CD8-positive, alpha-beta memory T cell (primary cell): ENCODE data around the gene UBE2J2. TPM values are rescaled to one million over a fixed set of nuclear protein-coding genes. Genes with fewer than 3 reads are reported as not detected.

Source experiments
- CTCF ChIA-PET: fragments of 350-600 bp; sonication (Branson Sonifier 250); formaldehyde crosslinking; loops from one replicate; lab custom pipeline; 2021; ENCODE audit warnings: antibody characterized with exemption; lab: Charles Lee
- POLR2A ChIA-PET: fragments of 350-600 bp; sonication (Branson Sonifier 250); formaldehyde crosslinking; loops from one replicate; lab custom pipeline; 2021; ENCODE audit warnings: antibody characterized with exemption; lab: Charles Lee
- DNase-seq, 5 donors: peaks; one replicate each; pipeline versions ENCODE4 v3.0.0 to v3.0.0-alpha.2; 2020 to 2022; ENCODE audit warnings: mixed read lengths in 1 of 5
- H3K27ac ChIP-seq: one replicate; pipeline ENCODE4 v1.7.0; 2013; ENCODE audit warnings: low read depth, mild to moderate bottlenecking, low read length, moderate library complexity
- H3K27me3 ChIP-seq: 2 replicates; pipeline ENCODE4 v1.7.0; 2013; ENCODE audit warnings: low read length, mild to moderate bottlenecking; ENCODE audit not compliant: insufficient read depth, poor library complexity, severe bottlenecking
- H3K36me3 ChIP-seq: 2 replicates; pipeline ENCODE4 v1.7.0; 2013; ENCODE audit warnings: mild to moderate bottlenecking, low read length, moderate library complexity; ENCODE audit not compliant: insufficient read depth
- H3K4me1 ChIP-seq: 2 replicates; pipeline ENCODE4 v1.7.0; 2013; ENCODE audit warnings: mild to moderate bottlenecking, low read length, moderate library complexity; ENCODE audit not compliant: insufficient read depth
- H3K4me3 ChIP-seq: 2 replicates; pipeline ENCODE4 v1.7.0; 2013; ENCODE audit warnings: mild to moderate bottlenecking, low read length
- H3K9me3 ChIP-seq: 2 replicates; pipeline ENCODE4 v1.7.0; 2013; ENCODE audit warnings: mild to moderate bottlenecking, low read length
- H3K27ac Mint-ChIP-seq, 8 donors: one replicate each; pipeline ENCODE4 v1.8.0; 2020 to 2021; ENCODE audit warnings: mixed read lengths in 8 of 8, mild to moderate bottlenecking in 6 of 8, inconsistent platforms in 3 of 8, moderate library complexity in 3 of 8
- H3K27me3 Mint-ChIP-seq, 2 donors: one replicate each; pipeline ENCODE4 v1.8.0; 2020 to 2021; ENCODE audit warnings: mixed read lengths in 2 of 2, mild to moderate bottlenecking in 1 of 2, moderate library complexity in 1 of 2
- H3K36me3 Mint-ChIP-seq, 3 donors: one replicate each; pipeline ENCODE4 v1.8.0; 2020 to 2021; ENCODE audit warnings: mixed read lengths in 3 of 3, inconsistent platforms in 1 of 3, mild to moderate bottlenecking in 1 of 3
- H3K4me1 Mint-ChIP-seq, 3 donors: one replicate each; pipeline ENCODE4 v1.8.0; 2020 to 2021; ENCODE audit warnings: mixed read lengths in 3 of 3, inconsistent platforms in 1 of 3, mild to moderate bottlenecking in 1 of 3
- H3K4me3 Mint-ChIP-seq, 7 donors: one replicate each; pipeline ENCODE4 v1.8.0; 2020 to 2021; ENCODE audit warnings: mixed read lengths in 7 of 7, mild to moderate bottlenecking in 6 of 7, moderate library complexity in 4 of 7, inconsistent platforms in 2 of 7
- H3K9me3 Mint-ChIP-seq, 5 donors: one replicate each; pipeline ENCODE4 v1.8.0; 2020 to 2022; ENCODE audit warnings: mixed read lengths in 5 of 5, mild to moderate bottlenecking in 3 of 5, moderate library complexity in 2 of 5, inconsistent platforms in 1 of 5
- polyA plus RNA-seq: library from polyadenylated mRNA; unstranded; fragments of 300-500 nt; fragmentation: Illumina TruSeq; gene quantifications from one replicate; pipeline ENCODE4 v1.2.3, GENCODE V29; 2021
- total RNA-seq, 2 experiments: library from RNA; stranded (reverse); gene quantifications; one replicate each; pipeline ENCODE4 v1.2.3, GENCODE V29; 2021

Gene UBE2J2
- total and polyA plus RNA-seq, 3 experiments from 2014 or later: 76.7 to 79.7 (median 79.3) TPM

- Histone ChIP-seq H3K27ac (no peak overlapping the region), H3K27me3 (no peaks in the 10 kb centered on the region), H3K9me3 (no peaks in the 10 kb centered on the region), H3K36me3 (no peaks in the 10 kb centered on the region), H3K4me1 (peaks cover 7% of the 10 kb centered on the region), H3K4me3 (no peak overlapping the region)
- Mint-ChIP-seq H3K27ac (peak overlapping the region in 1 of 8 donors; percentile 26), H3K4me3 (peak overlapping the region in 1 of 7 donors; percentile 60), H3K9me3 (no peaks in the 10 kb centered on the region), H3K4me1 (peaks cover 0 to 5% (median 0%) of the 10 kb centered on the region in 3 donors), H3K36me3 (no peaks in the 10 kb centered on the region), H3K27me3 (no peaks in the 10 kb centered on the region)
- POLR2A ChIA-PET: interaction anchor here (0.7 kb wide), 1 partner anchor 31 kb away, joined by 4 read pairs; no protein-coding TSS in a partner anchor
- CTCF ChIA-PET: no interaction called here
- no peak for DNase-seq
Observed at GRCh38 chr1:1278620-1279019, 5.0 kb upstream of the UBE2J2 start.

GRCh38 chr1:1275836-1276235 lies 2.2 kb upstream of the UBE2J2 start:
- DNase-seq: no peak
- Histone ChIP-seq H3K4me1 (peaks cover 26% of the 10 kb centered on the region), H3K36me3 (no peaks in the 10 kb centered on the region), H3K4me3 (no peak overlapping the region), H3K27ac (no peak overlapping the region), H3K27me3 (no peaks in the 10 kb centered on the region), H3K9me3 (no peaks in the 10 kb centered on the region)
- H3K9me3 Mint-ChIP-seq: no peaks in the 10 kb centered on the region
- H3K27ac Mint-ChIP-seq: peak overlapping the region in 3 of 8 donors; percentile 45 to 86 (median 57)
- CTCF ChIA-PET: interaction anchor here (0.6 kb wide), 1 partner anchor 16 kb away, joined by 3 read pairs; no protein-coding TSS in a partner anchor
- H3K27me3 Mint-ChIP-seq: no peaks in the 10 kb centered on the region
- peak overlapping the region; percentile 30 to 64 (median 42) for H3K4me3 Mint-ChIP-seq
- peaks cover 0 to 16% (median 0%) of the 10 kb centered on the region in 3 donors for H3K36me3 Mint-ChIP-seq
- peaks cover 15 to 29% (median 23%) of the 10 kb centered on the region in 3 donors for H3K4me1 Mint-ChIP-seq
- POLR2A ChIA-PET: no interaction called here

- Mint-ChIP-seq H3K4me1 (peaks cover 24 to 38% (median 31%) of the 10 kb centered on the region in 3 donors), H3K27me3 (no peaks in the 10 kb centered on the region), H3K27ac (peak overlapping the region in 3 of 8 donors; percentile 23 to 68 (median 43)), H3K36me3 (peaks cover 0 to 25% (median 3%) of the 10 kb centered on the region in 3 donors), H3K9me3 (no peaks in the 10 kb centered on the region), H3K4me3 (peak overlapping the region; percentile 53 to 87 (median 64))
- Histone ChIP-seq H3K36me3 (no peaks in the 10 kb centered on the region), H3K27ac (no peak overlapping the region), H3K4me1 (peaks cover 35% of the 10 kb centered on the region), H3K9me3 (no peaks in the 10 kb centered on the region), H3K4me3 (no peak overlapping the region), H3K27me3 (no peaks in the 10 kb centered on the region)
- DNase-seq: no peak
- ChIA-PET POLR2A (no interaction called here), CTCF (interaction anchor here (0.6 kb wide), 1 partner anchor 17 kb away, joined by 3 read pairs; no protein-coding TSS in a partner anchor)
Observed at GRCh38 chr1:1274931-1275431, 1.3 kb upstream of the UBE2J2 start.

GRCh38 chr1:1274299-1274930 lies 761 bp upstream of the UBE2J2 start:
- Histone ChIP-seq H3K36me3 (no peaks in the 10 kb centered on the region), H3K9me3 (no peaks in the 10 kb centered on the region), H3K4me3 (peak overlapping the region; percentile 59), H3K27ac (peak overlapping the region; percentile 47), H3K27me3 (no peaks in the 10 kb centered on the region), H3K4me1 (peaks cover 39% of the 10 kb centered on the region)
- Mint-ChIP-seq H3K36me3 (peaks cover 0 to 28% (median 3%) of the 10 kb centered on the region in 3 donors), H3K4me3 (peak overlapping the region; percentile 53 to 87 (median 71)), H3K9me3 (no peaks in the 10 kb centered on the region), H3K27me3 (no peaks in the 10 kb centered on the region), H3K27ac (peak overlapping the region in 4 of 8 donors; percentile 15 to 68 (median 33)), H3K4me1 (peaks cover 28 to 43% (median 37%) of the 10 kb centered on the region in 3 donors)
- DNase-seq: no peak
- ChIA-PET POLR2A (interaction anchor here (1.4 kb wide), 1 partner anchor 31 kb away, joined by 3 read pairs; no protein-coding TSS in a partner anchor), CTCF (interaction anchor here (0.6 to 1.4 kb wide), 2 partner anchors 24 to 97 kb away, joined by 3 read pairs; no protein-coding TSS in a partner anchor)

- H3K27ac Mint-ChIP-seq: peak overlapping the region; percentile 76 to 93 (median 88)
- ChIA-PET POLR2A (interaction anchor here (0.6 to 1.4 kb wide), 3 partner anchors 12 to 41 kb away, joined by 3 read pairs; no protein-coding TSS in a partner anchor), CTCF (interaction anchor here (1.4 kb wide), 1 partner anchor 98 kb away, joined by 3 read pairs; no protein-coding TSS in a partner anchor)
- Histone ChIP-seq H3K27me3 (no peaks in the 10 kb centered on the region), H3K9me3 (no peaks in the 10 kb centered on the region), H3K36me3 (no peaks in the 10 kb centered on the region), H3K27ac (peak overlapping the region; percentile 72), H3K4me3 (peak overlapping the region; percentile 84), H3K4me1 (peaks cover 39% of the 10 kb centered on the region)
- H3K27me3 Mint-ChIP-seq: no peaks in the 10 kb centered on the region
- H3K9me3 Mint-ChIP-seq: no peaks in the 10 kb centered on the region
- no peak for DNase-seq
- peak overlapping the region; percentile 85 to 92 (median 87) for H3K4me3 Mint-ChIP-seq
- peaks cover 28 to 51% (median 37%) of the 10 kb centered on the region in 3 donors for H3K4me1 Mint-ChIP-seq
- peaks cover 0 to 35% (median 3%) of the 10 kb centered on the region in 3 donors for H3K36me3 Mint-ChIP-seq
Observed at GRCh38 chr1:1273209-1273511, 494 bp downstream of the UBE2J2 start.

GRCh38 chr1:1272341-1273208 lies 1.1 kb downstream of the UBE2J2 start:
- peaks cover 0 to 39% (median 3%) of the 10 kb centered on the region in 3 donors for H3K36me3 Mint-ChIP-seq
- no peaks in the 10 kb centered on the region for H3K27me3 Mint-ChIP-seq
- no peaks in the 10 kb centered on the region for H3K36me3 ChIP-seq
- peak overlapping the region; percentile 72 for H3K27ac ChIP-seq
- no peaks in the 10 kb centered on the region for H3K9me3 ChIP-seq
- no peaks in the 10 kb centered on the region for H3K27me3 ChIP-seq
- peaks cover 28 to 54% (median 37%) of the 10 kb centered on the region in 3 donors for H3K4me1 Mint-ChIP-seq
- ChIA-PET CTCF (interaction anchor here (1.4 kb wide), 1 partner anchor 99 kb away, joined by 3 read pairs; no protein-coding TSS in a partner anchor), POLR2A (interaction anchor here (1.4 kb wide), 1 partner anchor 33 kb away, joined by 3 read pairs; no protein-coding TSS in a partner anchor)
- no peaks in the 10 kb centered on the region for H3K9me3 Mint-ChIP-seq
- DNase-seq: peak in 1 of 5 donors; percentile 23
- peaks cover 39% of the 10 kb centered on the region for H3K4me1 ChIP-seq
- peak overlapping the region; percentile 84 for H3K4me3 ChIP-seq
- peak overlapping the region; percentile 85 to 92 (median 87) for H3K4me3 Mint-ChIP-seq
- peak overlapping the region; percentile 76 to 93 (median 90) for H3K27ac Mint-ChIP-seq

GRCh38 chr1:1270813-1271212 lies 2.8 kb downstream of the UBE2J2 start:
- no peaks in the 10 kb centered on the region for H3K36me3 ChIP-seq
- ChIA-PET POLR2A (no interaction called here), CTCF (no interaction called here)
- H3K9me3 Mint-ChIP-seq: no peaks in the 10 kb centered on the region
- peak overlapping the region in 7 of 8 donors; percentile 37 to 92 (median 80) for H3K27ac Mint-ChIP-seq
- H3K4me3 ChIP-seq: no peak overlapping the region
- H3K4me3 Mint-ChIP-seq: peak overlapping the region in 6 of 7 donors; percentile 28 to 80 (median 69)
- H3K27me3 ChIP-seq: no peaks in the 10 kb centered on the region
- no peaks in the 10 kb centered on the region for H3K9me3 ChIP-seq
- peaks cover 39% of the 10 kb centered on the region for H3K4me1 ChIP-seq
- no peak overlapping the region for H3K27ac ChIP-seq
- peaks cover 0 to 48% (median 3%) of the 10 kb centered on the region in 3 donors for H3K36me3 Mint-ChIP-seq
- H3K27me3 Mint-ChIP-seq: no peaks in the 10 kb centered on the region
- no peak for DNase-seq
- H3K4me1 Mint-ChIP-seq: peaks cover 33 to 59% (median 41%) of the 10 kb centered on the region in 3 donors
